Esophagus (tissue), 2 donors: ENCODE measurements around the gene RXRA. TPM values are rescaled to one million over a fixed set of nuclear protein-coding genes. Genes with fewer than 3 reads are reported as not detected.
A peak's percentile ranks its signal among the peaks of the same experiment; 100 is the strongest.

Experiments
- H3K27ac ChIP-seq, 2 donors: one replicate each; pipeline ENCODE4 v1.5.1; 2013; ENCODE audit warnings: low read depth in 2 of 2, mild to moderate bottlenecking in 2 of 2, inconsistent platforms in 1 of 2, low read length in 1 of 2, moderate library complexity in 1 of 2
- H3K27me3 ChIP-seq, 2 donors: one replicate each; pipeline ENCODE4 v1.6.1; 2013; ENCODE audit warnings: low read length in 2 of 2, control low read depth in 1 of 2, mild to moderate bottlenecking in 1 of 2; ENCODE audit not compliant: insufficient read depth in 2 of 2, control insufficient read depth in 1 of 2
- H3K36me3 ChIP-seq, 2 donors: one replicate each; pipeline ENCODE4 v1.6.1; 2013; ENCODE audit warnings: low read length in 1 of 2; ENCODE audit not compliant: control insufficient read depth in 2 of 2, insufficient read depth in 2 of 2
- H3K4me1 ChIP-seq, 2 donors: one replicate each; pipeline ENCODE4 v1.6.1; 2013; ENCODE audit warnings: low read length in 1 of 2; ENCODE audit not compliant: control insufficient read depth in 2 of 2, insufficient read depth in 2 of 2
- H3K4me3 ChIP-seq, 2 donors: one replicate each; pipeline ENCODE4 v1.5.1; 2013; ENCODE audit warnings: low read length in 2 of 2, mild to moderate bottlenecking in 2 of 2, low read depth in 1 of 2, moderate library complexity in 1 of 2
- H3K9me3 ChIP-seq, 2 donors: one replicate each; pipeline ENCODE4 v1.6.1; 2013; ENCODE audit warnings: mild to moderate bottlenecking in 2 of 2, low read depth in 1 of 2, low read length in 1 of 2, moderate library complexity in 1 of 2; ENCODE audit not compliant: control insufficient read depth in 2 of 2, insufficient read depth in 1 of 2
- WGBS, 2 donors: extraction: QIAGEN DNeasy Blood & Tissue Kit; methylation state at CpG; one replicate each; pipeline ENCODE4 v1.1.7; 2013; 5-methylcytosine and 5-hydroxymethylcytosine counted together
- polyA plus RNA-seq, 2 donors: library from polyadenylated mRNA; stranded (reverse); fragments of 200-250 nt; gene quantifications; one replicate each; pipeline ENCODE4 v1.2.3, GENCODE V29; 2013
- donor health status: healthy with polysubstance abuse.
- donor health status: Bipolar disorder and iron deficiency.

The RXRA gene
- polyA plus RNA-seq, 2 donors: 31.4 to 63.4 TPM

- H3K36me3 ChIP-seq: no peaks in the 10 kb centered on the region
- peaks cover 0 to 3% of the 10 kb centered on the region in 2 donors for H3K9me3 ChIP-seq
- 8 to 17% methylated on average over 38 to 41 of the region's 41 CpGs for WGBS, 2 donors
- H3K27ac ChIP-seq: peak overlapping the region; percentile 82 to 83
- no peaks in the 10 kb centered on the region for H3K27me3 ChIP-seq
- H3K4me3 ChIP-seq: peak overlapping the region in 1 of 2 donors; percentile 23
- H3K4me1 ChIP-seq: peaks cover 3 to 12% of the 10 kb centered on the region in 2 donors
These were observed 129.9 kb downstream of the RXRA start for GRCh38 chr9:134455934-134456755.

- Histone ChIP-seq H3K36me3 (no peaks in the 10 kb centered on the region), H3K27me3 (no peaks in the 10 kb centered on the region), H3K4me1 (peaks cover 3 to 12% of the 10 kb centered on the region in 2 donors), H3K4me3 (no peak overlapping the region), H3K27ac (peak overlapping the region; percentile 82 to 83), H3K9me3 (peaks cover 3 to 10% of the 10 kb centered on the region in 2 donors)
- WGBS, 2 donors: 78 to 80% methylated on average over 12 of the region's 12 CpGs
These were observed 130.6 kb downstream of the RXRA start for GRCh38 chr9:134456756-134457305.

- H3K27ac ChIP-seq: peak overlapping the region; percentile 82 to 83
- no peaks in the 10 kb centered on the region for H3K27me3 ChIP-seq
- no peak overlapping the region for H3K4me3 ChIP-seq
- H3K9me3 ChIP-seq: peaks cover 3 to 15% of the 10 kb centered on the region in 2 donors
- WGBS, 2 donors: 89 to 92% methylated on average over 18 of the region's 18 CpGs
- H3K4me1 ChIP-seq: peaks cover 3 to 12% of the 10 kb centered on the region in 2 donors
- no peaks in the 10 kb centered on the region for H3K36me3 ChIP-seq
These were observed 131.3 kb downstream of the RXRA start for GRCh38 chr9:134457321-134458206.

- WGBS, 2 donors: 73 to 74% methylated on average over 20 of the region's 20 CpGs
- Histone ChIP-seq H3K4me1 (peaks cover 3 to 12% of the 10 kb centered on the region in 2 donors), H3K27ac (no peak overlapping the region), H3K9me3 (peaks cover 3 to 15% of the 10 kb centered on the region in 2 donors), H3K27me3 (no peaks in the 10 kb centered on the region), H3K36me3 (no peaks in the 10 kb centered on the region), H3K4me3 (no peak overlapping the region)
These were observed 132.2 kb downstream of the RXRA start for GRCh38 chr9:134458207-134459108.

GRCh38 chr9:134459164-134459563 is 132.9 kb downstream of the RXRA start:
- 83 to 90% methylated on average over 8 to 9 of the region's 9 CpGs for WGBS, 2 donors
- Histone ChIP-seq H3K4me3 (no peak overlapping the region), H3K36me3 (no peaks in the 10 kb centered on the region), H3K9me3 (peaks cover 3 to 15% of the 10 kb centered on the region in 2 donors), H3K4me1 (peaks cover 3 to 12% of the 10 kb centered on the region in 2 donors), H3K27ac (no peak overlapping the region), H3K27me3 (no peaks in the 10 kb centered on the region)

GRCh38 chr9:134459573-134459972 is 133.3 kb downstream of the RXRA start:
- Histone ChIP-seq H3K9me3 (peaks cover 3 to 15% of the 10 kb centered on the region in 2 donors), H3K4me3 (no peak overlapping the region), H3K27me3 (no peaks in the 10 kb centered on the region), H3K27ac (no peak overlapping the region), H3K4me1 (peaks cover 3 to 12% of the 10 kb centered on the region in 2 donors), H3K36me3 (no peaks in the 10 kb centered on the region)
- 93% methylated on average over 9 to 10 of the region's 10 CpGs for WGBS, 2 donors

- Histone ChIP-seq H3K36me3 (no peaks in the 10 kb centered on the region), H3K27me3 (no peaks in the 10 kb centered on the region), H3K27ac (no peak overlapping the region), H3K9me3 (peaks cover 3 to 15% of the 10 kb centered on the region in 2 donors), H3K4me3 (no peak overlapping the region), H3K4me1 (peaks cover 3 to 12% of the 10 kb centered on the region in 2 donors)
- WGBS, 2 donors: 89% methylated on average over 12 of the region's 12 CpGs
These were observed 134.0 kb downstream of the RXRA start for GRCh38 chr9:134460206-134460605.

- Histone ChIP-seq H3K27ac (no peak overlapping the region), H3K9me3 (peaks cover 3 to 15% of the 10 kb centered on the region in 2 donors), H3K36me3 (no peaks in the 10 kb centered on the region), H3K4me3 (no peak overlapping the region), H3K27me3 (no peaks in the 10 kb centered on the region), H3K4me1 (peaks cover 3 to 7% of the 10 kb centered on the region in 2 donors)
- 73 to 77% methylated on average over 5 of the region's 5 CpGs for WGBS, 2 donors
These were observed 134.6 kb downstream of the RXRA start for GRCh38 chr9:134460896-134461295.
